Measurements from ENCODE around the gene ZHX3. TPM values are rescaled to one million over a fixed set of nuclear protein-coding genes. Genes with fewer than 3 reads are reported as not detected.
A peak's percentile ranks its signal among the peaks of the same experiment; 100 is the strongest.

Gene ZHX3
- total RNA-seq, 5 donors from 2014 or later (not counting 1 experiment from before 2014, with no cell fraction given): 7.0 to 11.1 (median 10.5) TPM

- Mint-ChIP-seq H3K4me1 (peaks cover 8 to 16% (median 13%) of the 10 kb centered on the region in 3 donors), H3K9me3 (no peaks in the 10 kb centered on the region), H3K27me3 (no peaks in the 10 kb centered on the region), H3K36me3 (peaks cover 2% of the 10 kb centered on the region), H3K4me3 (no peak overlapping the region), H3K27ac (peak overlapping the region; percentile 71 to 74)
- 80% methylated on average over 1 of the region's 10 CpGs for WGBS (ENCODE audit: insufficient coverage)
- ATAC-seq (replicated peaks in 1 of 4) (no peak), DNase-seq (peak in 2 of 35 experiments; percentile 4 to 17)
- no peaks in the 10 kb centered on the region for H3K9me3 ChIP-seq
- peak overlapping the region; percentile 10 for H3K27ac ChIP-seq (ENCODE audit: low read length)
- H3K27me3 ChIP-seq (replicated peaks in 1 of 2; ENCODE audit: control insufficient read depth in 2 of 2, extremely low read depth in 1 of 2, insufficient read depth in 2 of 2, low read length in 1 of 2): no peaks in the 10 kb centered on the region
- H3K4me1 ChIP-seq (ENCODE audit: control insufficient read depth in 1 of 2, extremely low read depth in 1 of 2, insufficient read depth in 2 of 2, low read length in 2 of 2): peaks cover 0 to 6% of the 10 kb centered on the region in 2 experiments
- ChIA-PET POLR2A (no interaction called here), CTCF (no interaction called here)
- peaks cover 5 to 9% of the 10 kb centered on the region in 2 donors for H3K36me3 ChIP-seq (ENCODE audit: control insufficient read depth in 2 of 2, extremely low read depth in 1 of 2, insufficient read depth in 1 of 2, low read length in 1 of 2)
- no peak overlapping the region for H3K4me3 ChIP-seq (ENCODE audit: control insufficient read depth in 1 of 2, extremely low read depth in 1 of 2, low read length in 1 of 2)
Observed at GRCh38 chr20:41182296-41183212, 135.0 kb downstream of the ZHX3 start.

DNA sequence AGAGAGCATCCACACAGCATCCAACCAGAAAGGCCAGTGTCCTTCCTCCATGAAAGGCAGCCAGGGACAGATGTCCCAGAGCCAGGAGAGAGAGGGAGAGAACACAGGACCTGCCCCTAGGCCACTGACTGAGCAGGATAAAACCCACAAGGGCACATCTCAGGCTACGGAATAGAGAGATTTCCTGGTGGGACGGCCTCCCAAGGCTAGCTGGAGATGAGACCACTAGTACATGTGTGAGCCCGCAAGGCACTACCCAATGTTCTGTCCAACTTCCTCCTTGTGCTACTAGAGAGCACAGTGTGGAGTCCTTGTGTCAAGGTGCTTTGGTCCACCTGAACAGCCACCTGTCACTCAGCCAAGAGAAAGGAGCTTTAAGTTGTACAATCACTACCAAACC is 136.0 kb downstream of the ZHX3 start:
- Histone ChIP-seq H3K4me3 (ENCODE audit: control insufficient read depth in 1 of 2, extremely low read depth in 1 of 2, low read length in 1 of 2) (no peak overlapping the region), H3K9me3 (no peaks in the 10 kb centered on the region), H3K36me3 (ENCODE audit: control insufficient read depth in 2 of 2, extremely low read depth in 1 of 2, insufficient read depth in 1 of 2, low read length in 1 of 2) (peaks cover 11 to 14% of the 10 kb centered on the region in 2 donors), H3K27me3 (replicated peaks in 1 of 2; ENCODE audit: control insufficient read depth in 2 of 2, extremely low read depth in 1 of 2, insufficient read depth in 2 of 2, low read length in 1 of 2) (no peaks in the 10 kb centered on the region), H3K4me1 (ENCODE audit: control insufficient read depth in 1 of 2, extremely low read depth in 1 of 2, insufficient read depth in 2 of 2, low read length in 2 of 2) (peaks cover 0 to 6% of the 10 kb centered on the region in 2 experiments), H3K27ac (ENCODE audit: low read length) (no peak overlapping the region)
- Mint-ChIP-seq H3K4me3 (no peak overlapping the region), H3K27me3 (no peaks in the 10 kb centered on the region), H3K36me3 (peaks cover 4% of the 10 kb centered on the region), H3K4me1 (peaks cover 9 to 13% (median 13%) of the 10 kb centered on the region in 3 donors), H3K9me3 (no peaks in the 10 kb centered on the region), H3K27ac (peak overlapping the region; percentile 71 to 74)
- ATAC-seq (replicated peaks in 1 of 4) (no peak), DNase-seq (peak in 1 of 35 experiments; percentile 11)
- ChIA-PET CTCF (interaction anchor here in 1 of 2 donors (0.7 kb wide), 1 partner anchor 49 kb away, joined by 3 read pairs; no protein-coding TSS in a partner anchor), POLR2A (no interaction called here)
- 97% methylated on average over 3 of the region's 3 CpGs for WGBS (ENCODE audit: insufficient coverage)

DNA sequence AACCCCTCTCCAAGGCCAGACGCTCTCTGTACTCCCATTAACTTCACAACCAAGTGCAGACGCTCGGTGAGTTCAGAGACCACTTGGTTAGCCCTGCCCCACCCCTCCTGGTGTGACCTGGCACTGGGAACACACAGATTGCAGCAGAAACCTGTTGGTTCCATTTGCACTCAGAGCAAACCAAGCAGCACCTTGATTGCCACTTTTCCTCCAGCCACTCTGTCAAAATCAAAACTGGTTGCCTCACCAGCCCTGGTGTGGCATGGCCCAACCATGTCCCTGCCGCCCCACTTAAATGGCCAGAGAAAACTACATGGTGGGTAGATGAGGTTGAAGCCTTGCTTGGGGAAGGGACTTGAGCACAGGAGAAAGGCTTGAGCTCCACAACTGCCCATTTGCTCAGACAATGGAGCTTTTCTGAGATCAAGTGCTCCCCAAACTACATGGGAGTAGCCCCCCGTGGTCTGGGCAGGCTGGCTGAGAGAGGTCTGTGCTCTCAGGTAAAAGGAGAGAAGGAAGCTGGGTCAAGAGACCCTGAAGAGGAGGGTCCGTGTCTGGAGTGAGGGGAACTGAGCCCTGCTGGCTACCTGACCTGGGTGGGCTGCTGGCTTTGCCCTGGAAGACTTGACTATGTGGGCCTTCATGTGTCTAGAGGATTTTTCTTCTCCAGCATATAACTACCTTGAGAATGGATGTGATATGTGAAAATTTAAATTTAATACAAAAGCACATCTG is 136.8 kb downstream of the ZHX3 start:
- no peak for ATAC-seq (replicated peaks in 1 of 4)
- Mint-ChIP-seq H3K36me3 (peaks cover 10% of the 10 kb centered on the region), H3K4me1 (peaks cover 10 to 13% (median 10%) of the 10 kb centered on the region in 3 donors), H3K4me3 (no peak overlapping the region), H3K27ac (peak overlapping the region; percentile 70 to 71), H3K9me3 (no peaks in the 10 kb centered on the region), H3K27me3 (no peaks in the 10 kb centered on the region)
- peaks cover 11 to 21% of the 10 kb centered on the region in 2 donors for H3K36me3 ChIP-seq (ENCODE audit: control insufficient read depth in 2 of 2, extremely low read depth in 1 of 2, insufficient read depth in 1 of 2, low read length in 1 of 2)
- CTCF ChIA-PET: no interaction called here
- H3K27ac ChIP-seq (ENCODE audit: low read length): no peak overlapping the region
- H3K4me3 ChIP-seq (ENCODE audit: control insufficient read depth in 1 of 2, extremely low read depth in 1 of 2, low read length in 1 of 2): no peak overlapping the region
- peak in 2 of 35 experiments; percentile 0 to 9 for DNase-seq
- no peaks in the 10 kb centered on the region for H3K9me3 ChIP-seq
- POLR2A ChIA-PET: no interaction called here
- WGBS (ENCODE audit: insufficient coverage): 89% methylated on average over 4 of the region's 6 CpGs
- H3K4me1 ChIP-seq (ENCODE audit: control insufficient read depth in 1 of 2, extremely low read depth in 1 of 2, insufficient read depth in 2 of 2, low read length in 2 of 2): peaks cover 0 to 6% of the 10 kb centered on the region in 2 experiments
- no peaks in the 10 kb centered on the region for H3K27me3 ChIP-seq (replicated peaks in 1 of 2; ENCODE audit: control insufficient read depth in 2 of 2, extremely low read depth in 1 of 2, insufficient read depth in 2 of 2, low read length in 1 of 2)

DNA sequence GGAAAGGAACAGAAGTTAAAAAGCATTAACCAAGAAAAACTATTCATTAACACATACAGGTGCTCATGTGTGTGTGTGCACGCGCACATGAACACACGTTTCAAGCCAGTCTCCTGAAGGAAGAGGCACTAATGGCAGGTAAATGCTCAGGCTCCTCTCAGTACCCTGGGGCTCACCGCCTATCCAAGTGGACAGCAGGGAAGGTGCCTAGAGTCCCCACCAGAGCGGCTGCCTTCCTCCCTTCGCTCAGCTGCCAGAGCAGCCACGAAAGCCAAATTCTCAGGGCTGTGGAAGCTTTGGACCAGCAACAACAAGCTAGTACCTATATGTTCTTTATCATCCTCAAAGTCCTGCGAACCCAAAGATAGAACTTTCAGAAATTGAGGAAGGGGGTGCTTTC is 137.6 kb downstream of the ZHX3 start:
- no peaks in the 10 kb centered on the region for H3K9me3 Mint-ChIP-seq
- H3K9me3 ChIP-seq: no peaks in the 10 kb centered on the region
- DNase-seq (peak in 1 of 35 experiments; percentile 10), ATAC-seq (replicated peaks in 1 of 4) (no peak)
- H3K27me3 ChIP-seq (replicated peaks in 1 of 2; ENCODE audit: control insufficient read depth in 2 of 2, extremely low read depth in 1 of 2, insufficient read depth in 2 of 2, low read length in 1 of 2): no peaks in the 10 kb centered on the region
- no peaks in the 10 kb centered on the region for H3K27me3 Mint-ChIP-seq
- H3K4me1 Mint-ChIP-seq: peaks cover 10 to 13% (median 11%) of the 10 kb centered on the region in 3 donors
- WGBS (ENCODE audit: insufficient coverage): 98% methylated on average over 7 of the region's 8 CpGs
- H3K4me1 ChIP-seq (ENCODE audit: control insufficient read depth in 1 of 2, extremely low read depth in 1 of 2, insufficient read depth in 2 of 2, low read length in 2 of 2): peaks cover 0 to 10% of the 10 kb centered on the region in 2 experiments
- CTCF ChIA-PET: no interaction called here
- no peak overlapping the region for H3K27ac ChIP-seq (ENCODE audit: low read length)
- H3K27ac Mint-ChIP-seq: peak overlapping the region; percentile 70 to 71
- peaks cover 11 to 27% of the 10 kb centered on the region in 2 donors for H3K36me3 ChIP-seq (ENCODE audit: control insufficient read depth in 2 of 2, extremely low read depth in 1 of 2, insufficient read depth in 1 of 2, low read length in 1 of 2)
- H3K36me3 Mint-ChIP-seq: peaks cover 11% of the 10 kb centered on the region
- POLR2A ChIA-PET: no interaction called here
- H3K4me3 Mint-ChIP-seq: no peak overlapping the region
- no peak overlapping the region for H3K4me3 ChIP-seq (ENCODE audit: control insufficient read depth in 1 of 2, extremely low read depth in 1 of 2, low read length in 1 of 2)

- peaks cover 16 to 37% of the 10 kb centered on the region in 2 donors for H3K36me3 ChIP-seq (ENCODE audit: control insufficient read depth in 2 of 2, extremely low read depth in 1 of 2, insufficient read depth in 1 of 2, low read length in 1 of 2)
- Mint-ChIP-seq H3K9me3 (no peaks in the 10 kb centered on the region), H3K36me3 (peaks cover 17% of the 10 kb centered on the region), H3K4me1 (peaks cover 12 to 17% (median 15%) of the 10 kb centered on the region in 3 donors), H3K27me3 (no peaks in the 10 kb centered on the region), H3K4me3 (no peak overlapping the region), H3K27ac (peak overlapping the region; percentile 23 to 66)
- ATAC-seq (replicated peaks in 1 of 4): no peak
- no peak overlapping the region for H3K4me3 ChIP-seq (ENCODE audit: control insufficient read depth in 1 of 2, extremely low read depth in 1 of 2, low read length in 1 of 2)
- no peaks in the 10 kb centered on the region for H3K9me3 ChIP-seq
- CTCF ChIA-PET: interaction anchor here in 1 of 2 donors (0.7 kb wide), 1 partner anchor 18 kb away, joined by 4 read pairs; no protein-coding TSS in a partner anchor
- H3K27me3 ChIP-seq (replicated peaks in 1 of 2; ENCODE audit: control insufficient read depth in 2 of 2, extremely low read depth in 1 of 2, insufficient read depth in 2 of 2, low read length in 1 of 2): no peaks in the 10 kb centered on the region
- POLR2A ChIA-PET: interaction anchor here in 1 of 2 donors (0.6 kb wide), 1 partner anchor 35 kb away, joined by 3 read pairs; no protein-coding TSS in a partner anchor
- peaks cover 0 to 10% of the 10 kb centered on the region in 2 experiments for H3K4me1 ChIP-seq (ENCODE audit: control insufficient read depth in 1 of 2, extremely low read depth in 1 of 2, insufficient read depth in 2 of 2, low read length in 2 of 2)
- DNase-seq: peak in 1 of 35 experiments; percentile 0
- H3K27ac ChIP-seq (ENCODE audit: low read length): no peak overlapping the region
- 97% methylated on average over 5 of the region's 8 CpGs for WGBS (ENCODE audit: insufficient coverage)
Observed at GRCh38 chr20:41178904-41179432, 138.6 kb downstream of the ZHX3 start.

- H3K9me3 Mint-ChIP-seq: no peaks in the 10 kb centered on the region
- H3K27me3 ChIP-seq (replicated peaks in 1 of 2; ENCODE audit: control insufficient read depth in 2 of 2, extremely low read depth in 1 of 2, insufficient read depth in 2 of 2, low read length in 1 of 2): no peaks in the 10 kb centered on the region
- H3K9me3 ChIP-seq: no peaks in the 10 kb centered on the region
- POLR2A ChIA-PET: no interaction called here
- H3K4me3 Mint-ChIP-seq: no peak overlapping the region
- H3K27ac Mint-ChIP-seq: peak overlapping the region; percentile 55 to 72
- WGBS (ENCODE audit: insufficient coverage): no CpG with 5 or more reads among the region's 6 CpGs
- H3K36me3 Mint-ChIP-seq: peaks cover 21% of the 10 kb centered on the region
- H3K4me1 Mint-ChIP-seq: peaks cover 12 to 18% (median 15%) of the 10 kb centered on the region in 3 donors
- CTCF ChIA-PET: no interaction called here
- no peak overlapping the region for H3K27ac ChIP-seq (ENCODE audit: low read length)
- no peak overlapping the region for H3K4me3 ChIP-seq (ENCODE audit: control insufficient read depth in 1 of 2, extremely low read depth in 1 of 2, low read length in 1 of 2)
- DNase-seq: no peak
- H3K4me1 ChIP-seq (ENCODE audit: control insufficient read depth in 1 of 2, extremely low read depth in 1 of 2, insufficient read depth in 2 of 2, low read length in 2 of 2): peaks cover 0 to 14% of the 10 kb centered on the region in 2 experiments
- H3K36me3 ChIP-seq (ENCODE audit: control insufficient read depth in 2 of 2, extremely low read depth in 1 of 2, insufficient read depth in 1 of 2, low read length in 1 of 2): peaks cover 19 to 42% of the 10 kb centered on the region in 2 donors
- H3K27me3 Mint-ChIP-seq: no peaks in the 10 kb centered on the region
- ATAC-seq (replicated peaks in 1 of 4): no peak
Observed at GRCh38 chr20:41178495-41178894, 139.0 kb downstream of the ZHX3 start.
